GM21390 (cell line): ENCODE measurements around the gene TRAF3.
"Not testable (repeated sequence)": the region's sequence is repeated elsewhere in the genome, so short reads cannot be mapped to it uniquely, and the experiment has no call there.

Experiments
- ATAC-seq: cut with Tn5 transposase; IDR thresholded peaks from one replicate; pipeline ENCODE4 v1.9.1; 2021; ENCODE audit not compliant: unreplicated experiment

Gene TRAF3

GRCh38 chr14:102751088-102751487 lies 26.2 kb upstream of the TRAF3 start:
- ATAC-seq, result no peak

- no peak for ATAC-seq
These were observed 24.9 kb upstream of the TRAF3 start for GRCh38 chr14:102752239-102752847.

- ATAC-seq, result no peak
These were observed 22.6 kb upstream of the TRAF3 start for GRCh38 chr14:102754370-102755262.

GRCh38 chr14:102757646-102758045 lies 19.6 kb upstream of the TRAF3 start:
- ATAC-seq, result no peak

- no peak for ATAC-seq
These were observed 19.2 kb upstream of the TRAF3 start for GRCh38 chr14:102758087-102758486.

- no peak for ATAC-seq
These were observed 17.6 kb upstream of the TRAF3 start for GRCh38 chr14:102759456-102760187.

- ATAC-seq, result no peak
These were observed 16.6 kb upstream of the TRAF3 start for GRCh38 chr14:102760496-102761193.

- no peak for ATAC-seq
These were observed 16.0 kb upstream of the TRAF3 start for GRCh38 chr14:102761206-102761605.

- ATAC-seq, result peak; percentile 59
These were observed 13.0 kb upstream of the TRAF3 start for GRCh38 chr14:102764220-102764671.

GRCh38 chr14:102765770-102766169 lies 11.5 kb upstream of the TRAF3 start:
- ATAC-seq, result not testable (repeated sequence)

- peak; percentile 53 for ATAC-seq
These were observed 8.8 kb upstream of the TRAF3 start for GRCh38 chr14:102768223-102769048.

GRCh38 chr14:102769049-102769327 lies 8.3 kb upstream of the TRAF3 start:
- no peak for ATAC-seq

GRCh38 chr14:102770147-102771123 lies 6.8 kb upstream of the TRAF3 start:
- ATAC-seq, result no peak

- ATAC-seq, result no peak
These were observed 6.1 kb upstream of the TRAF3 start for GRCh38 chr14:102771144-102771543.

- ATAC-seq, result no peak
These were observed 4.3 kb upstream of the TRAF3 start for GRCh38 chr14:102772781-102773570.

GRCh38 chr14:102774391-102775153 lies 2.7 kb upstream of the TRAF3 start:
- no peak for ATAC-seq

- no peak for ATAC-seq
These were observed 1.1 kb upstream of the TRAF3 start for GRCh38 chr14:102775855-102776760.
